HG02970 (cell line): ENCODE results near the gene SEC16A.

Source experiments
- ATAC-seq: cut with Tn5 transposase; IDR thresholded peaks from one replicate; pipeline ENCODE4 v1.9.1; 2021; ENCODE audit warnings: mild to moderate bottlenecking, moderate library complexity, moderate number of reproducible peaks; ENCODE audit not compliant: unreplicated experiment, low FRiP score

The SEC16A gene

GRCh38 chr9:136443087-136443486 is 39.8 kb downstream of the SEC16A start:
- no peak for ATAC-seq

DNA sequence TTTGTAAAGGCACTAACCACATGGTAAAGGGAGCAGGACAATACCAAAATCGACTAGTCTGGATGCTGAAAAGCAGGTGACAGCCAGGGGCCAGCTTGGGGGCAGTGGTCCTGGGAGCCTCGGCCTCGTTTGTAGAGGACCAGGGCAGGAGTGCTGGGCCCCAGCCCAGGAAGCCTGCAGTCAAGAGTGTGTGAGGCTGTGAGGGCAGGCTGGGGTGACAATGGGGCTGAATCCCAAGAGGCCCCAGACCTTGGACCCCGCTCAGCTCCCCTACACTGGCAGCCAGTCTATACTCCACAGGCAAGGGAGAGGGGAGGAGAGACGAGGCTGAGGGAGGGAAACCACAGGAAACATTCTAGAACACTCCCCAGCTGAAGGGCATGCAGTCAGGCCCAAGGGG is 40.6 kb downstream of the SEC16A start:
- no peak for ATAC-seq

GRCh38 chr9:136441681-136442245 is 41.1 kb downstream of the SEC16A start:
- ATAC-seq: no peak

- no peak for ATAC-seq
These were observed 41.6 kb downstream of the SEC16A start for GRCh38 chr9:136441191-136441680.

GRCh38 chr9:136439481-136440408 is 43.1 kb downstream of the SEC16A start, which contains the start of gene INPP5E:
TSS of gene INPP5E (minus strand) at chr9:136439845. CDS start at chr9:136439419, 426 bp downstream.
- ATAC-seq: peak; percentile 61

GRCh38 chr9:136438548-136439480 is 44.0 kb downstream of the SEC16A start:
- ATAC-seq: peak; percentile 50

DNA sequence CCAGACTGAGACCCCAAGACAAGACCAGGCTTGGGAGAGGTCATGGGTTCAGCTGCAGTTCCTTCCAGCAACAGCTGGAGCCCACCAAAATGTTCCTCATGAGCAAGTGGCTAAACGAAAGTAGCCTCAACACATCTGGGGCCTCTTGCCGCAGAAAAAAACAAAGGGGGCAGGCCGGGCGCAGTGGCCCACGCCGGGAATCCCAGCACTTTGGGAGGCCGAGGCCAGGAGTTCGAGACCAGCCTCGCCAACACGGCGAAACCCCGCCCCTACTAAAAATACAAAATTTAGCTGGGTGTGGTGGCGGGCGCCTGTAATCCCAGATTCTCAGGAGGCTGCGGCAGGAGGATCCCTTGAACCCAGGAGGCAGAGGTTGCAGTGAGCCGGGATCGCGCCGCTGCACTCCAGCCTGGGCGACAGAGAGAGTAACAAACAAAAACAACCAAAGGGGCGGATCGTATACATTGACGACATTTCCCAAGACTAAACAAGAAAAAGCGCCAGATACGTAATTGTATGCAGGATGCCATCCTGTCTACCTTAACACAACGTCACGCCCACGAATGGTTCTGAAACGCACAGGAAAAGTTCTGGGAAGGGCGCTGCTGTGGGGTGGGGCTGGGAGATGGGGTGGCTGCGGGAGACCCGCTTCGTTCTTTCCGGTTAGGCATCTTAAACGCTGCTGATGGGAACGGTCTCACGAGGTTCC is 44.8 kb downstream of the SEC16A start:
- ATAC-seq: no peak

DNA sequence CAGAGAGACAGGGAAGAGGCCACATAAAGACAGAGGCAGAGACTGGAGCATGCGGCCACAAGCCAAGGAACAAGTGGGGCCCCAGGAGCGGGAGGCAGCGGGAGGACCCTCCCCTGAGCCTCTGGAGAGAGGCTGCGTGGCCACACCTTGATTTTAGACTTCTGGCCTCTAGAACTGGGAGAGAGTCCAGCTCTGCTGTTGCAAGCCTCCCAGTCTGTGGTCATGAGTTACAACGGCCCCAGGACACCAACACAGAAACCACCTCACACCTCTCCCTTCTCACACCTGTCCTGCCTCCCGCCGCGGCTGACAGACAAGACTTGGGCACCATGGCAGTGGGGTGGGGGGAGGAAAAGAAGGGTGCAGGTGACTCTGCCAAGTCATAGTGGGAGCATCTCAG is 45.4 kb downstream of the SEC16A start:
- no peak for ATAC-seq

DNA sequence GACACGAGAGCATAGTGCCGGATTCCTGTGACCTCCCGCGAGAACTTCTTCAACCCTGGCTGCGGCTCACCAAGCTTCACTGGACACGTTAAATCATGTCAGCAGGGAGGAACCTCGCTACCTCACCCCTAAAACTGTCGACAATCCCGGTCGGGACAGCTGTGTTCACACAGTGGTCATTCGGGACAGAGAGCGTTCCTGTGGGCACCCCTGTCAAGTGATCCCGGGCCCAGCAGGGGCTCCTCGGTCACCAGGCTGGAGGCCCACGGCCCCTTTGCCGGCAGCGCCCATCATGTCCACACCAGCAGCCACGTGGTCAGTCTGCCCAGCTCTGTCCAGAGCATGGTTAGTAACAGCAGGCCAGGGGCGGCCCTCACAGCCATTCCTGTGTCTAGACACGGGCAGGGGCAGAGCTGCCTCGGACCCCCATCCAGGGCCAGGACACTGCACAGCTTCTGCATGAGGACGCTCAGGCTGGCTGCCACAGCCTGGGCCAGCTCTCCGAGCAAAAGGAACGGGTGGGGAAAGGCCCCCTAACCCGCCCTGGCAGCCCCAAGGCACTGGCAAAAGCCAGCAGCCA is 46.7 kb downstream of the SEC16A start:
- no peak for ATAC-seq

DNA sequence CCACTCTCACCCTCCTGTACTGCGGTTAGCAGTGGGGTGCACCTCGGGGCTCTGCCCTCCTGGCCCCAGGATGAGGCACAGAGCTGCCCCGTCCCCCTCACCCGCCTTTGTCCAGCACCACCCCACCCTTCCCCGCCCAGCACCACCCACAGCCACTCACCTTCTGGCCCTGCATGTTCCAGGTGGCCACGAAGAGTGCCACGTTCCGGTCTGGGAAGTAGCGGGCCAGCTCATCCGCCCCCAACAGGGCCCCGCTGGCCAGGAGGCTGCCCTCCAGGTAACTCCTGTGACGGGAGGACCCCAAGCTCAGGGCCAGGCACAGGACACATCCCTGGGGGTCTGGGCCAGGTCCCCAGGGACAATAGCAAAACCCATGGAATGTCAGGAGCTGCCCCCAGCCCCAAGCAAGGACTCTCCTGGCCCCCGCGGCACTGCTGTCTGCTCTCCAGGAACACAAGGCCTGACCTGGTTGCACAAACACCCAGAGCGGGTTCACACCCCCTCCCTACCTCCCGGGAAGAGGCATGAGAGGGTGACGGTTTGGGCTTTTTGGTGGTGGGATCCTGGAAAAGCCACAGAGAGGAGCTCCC is 48.2 kb downstream of the SEC16A start:
- ATAC-seq: no peak

DNA sequence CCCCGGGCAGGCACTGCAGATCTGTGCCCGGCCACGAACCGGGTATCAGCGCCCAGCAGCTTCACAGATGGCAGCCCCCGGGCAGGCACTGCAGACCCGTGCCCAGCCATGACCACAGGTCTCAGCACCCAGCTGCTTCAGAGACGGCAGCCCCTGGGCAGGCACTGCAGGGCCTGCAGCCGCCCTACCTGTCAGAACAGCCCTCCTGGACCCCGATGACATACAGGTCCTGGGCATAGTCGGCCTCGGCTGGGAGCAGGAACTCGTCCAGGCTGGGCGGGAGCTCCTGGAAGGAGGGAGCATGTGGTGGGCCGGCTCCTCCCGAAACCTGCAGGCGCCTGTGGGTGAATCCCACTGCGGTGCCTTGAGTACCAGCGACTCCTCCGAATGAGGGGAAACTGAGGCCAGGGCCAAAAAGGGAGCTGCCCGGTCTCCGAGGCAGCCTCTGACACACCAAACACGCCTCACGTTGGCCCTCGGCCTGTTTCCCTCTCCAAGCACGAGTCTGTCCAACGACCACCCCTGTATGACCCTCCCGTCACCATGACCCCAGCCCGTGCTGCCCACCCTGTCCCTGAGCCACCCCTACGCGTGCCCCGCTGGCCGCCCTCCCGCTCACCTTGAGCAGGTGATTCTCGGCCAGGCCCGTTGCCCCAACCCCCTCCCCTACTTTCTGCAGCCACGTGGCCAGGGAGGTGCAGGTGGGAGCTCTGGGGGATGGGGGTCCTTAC is 48.8 kb downstream of the SEC16A start:
- ATAC-seq: no peak

- ATAC-seq: no peak
These were observed 49.7 kb downstream of the SEC16A start for GRCh38 chr9:136433043-136433715.

DNA sequence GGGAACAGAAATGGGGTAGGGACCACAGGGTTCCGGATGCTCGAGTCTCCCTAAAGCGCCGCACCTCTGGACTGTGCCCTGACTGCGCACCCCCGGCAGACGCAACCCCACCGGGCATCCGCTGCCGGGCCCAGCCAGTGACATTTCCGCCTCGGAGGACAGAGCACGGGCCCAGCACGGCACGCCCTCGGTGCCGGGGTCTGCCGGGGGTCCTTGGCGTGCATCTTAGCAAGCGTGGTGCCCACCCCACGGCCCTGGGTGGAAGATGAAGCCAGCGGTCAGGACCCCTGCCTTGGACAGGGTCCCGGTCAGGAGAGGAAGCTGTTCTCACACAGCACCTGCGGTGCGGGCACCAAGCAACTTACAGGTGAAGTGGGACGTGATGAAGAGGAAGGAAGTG is 50.2 kb downstream of the SEC16A start:
- no peak for ATAC-seq

DNA sequence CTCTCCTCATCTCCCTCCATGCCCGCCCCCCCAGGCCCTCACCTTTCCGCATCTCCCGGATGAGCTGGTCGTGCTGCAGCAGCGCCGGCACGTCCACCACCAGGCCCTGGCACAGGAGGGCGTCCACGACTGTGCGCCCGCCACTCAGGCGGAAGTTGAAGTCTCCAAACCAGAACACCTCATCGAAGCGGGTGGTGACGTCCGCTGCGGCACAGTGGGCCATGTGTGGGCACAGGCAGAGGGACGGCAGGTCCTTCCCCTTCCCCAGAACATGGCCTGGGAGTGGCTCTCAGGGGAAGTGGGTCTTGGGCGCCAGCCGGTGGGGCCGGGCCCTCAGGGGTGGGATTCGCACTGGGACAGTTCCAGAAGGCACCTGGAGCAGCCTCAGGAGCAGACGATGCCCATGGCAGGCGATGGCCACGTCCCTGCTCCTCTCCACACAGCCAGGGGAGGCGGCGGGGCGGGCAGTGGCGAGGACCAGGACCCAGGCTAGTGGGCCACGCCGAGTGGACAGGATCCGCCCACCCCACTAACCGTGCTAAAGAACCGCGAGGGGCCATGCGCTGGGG is 51.0 kb downstream of the SEC16A start:
- ATAC-seq: no peak

GRCh38 chr9:136430588-136431234 is 52.1 kb downstream of the SEC16A start:
- no peak for ATAC-seq

DNA sequence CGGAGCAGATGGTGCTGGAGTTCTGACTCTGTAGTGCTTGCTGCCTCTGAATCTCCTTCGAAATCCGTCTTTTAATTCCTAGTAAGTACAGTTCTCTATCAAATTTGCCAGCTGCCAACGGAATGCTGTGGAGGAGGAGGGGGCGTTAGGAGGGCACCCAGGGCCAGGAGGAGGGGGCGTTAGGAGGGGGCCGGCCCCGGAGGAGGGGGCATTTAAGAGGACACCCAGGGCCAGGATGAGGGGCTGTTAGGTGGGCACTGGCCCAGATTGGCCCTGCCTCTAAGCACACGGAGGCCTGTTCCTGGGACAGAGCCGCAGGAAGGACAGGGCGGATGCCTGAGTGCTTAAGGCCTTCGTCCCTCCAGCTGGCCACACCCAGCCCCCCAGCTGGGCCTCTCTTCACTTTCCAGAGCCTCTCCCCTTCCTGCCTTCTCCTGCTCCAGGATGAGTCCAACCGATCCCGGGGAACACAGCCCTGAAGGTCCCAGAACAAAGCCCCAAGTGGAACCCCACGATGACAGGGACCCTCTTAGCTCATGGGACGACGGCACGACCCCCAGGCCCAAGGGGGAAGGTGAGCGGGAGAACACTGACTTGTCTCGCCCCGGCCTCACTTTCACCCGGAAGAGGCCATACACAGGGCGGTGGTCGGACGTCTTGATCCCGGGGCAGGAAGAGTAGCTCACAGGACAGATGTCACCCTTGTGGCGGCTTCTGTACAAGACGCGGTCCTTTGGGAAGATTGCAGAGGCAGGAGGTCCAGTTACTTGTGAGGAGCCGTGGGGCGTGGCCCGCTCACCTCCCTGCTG is 53.0 kb downstream of the SEC16A start:
- no peak for ATAC-seq
